Breast epithelium (tissue), 3 donors: Measurements from ENCODE around the gene GALNT10.

ENCODE experiments used
- CTCF ChIP-seq, 3 donors: fragments of 450-650 bp; IDR thresholded peaks; one replicate each; pipeline ENCODE4 v1.5.1; 2016 to 2017; ENCODE audit warnings: antibody characterized with exemption in 3 of 3, mild to moderate bottlenecking in 3 of 3, moderate library complexity in 3 of 3
- POLR2A ChIP-seq: fragments of 450-650 bp; IDR thresholded peaks from one replicate; pipeline ENCODE4 v1.6.1; 2016; ENCODE audit warnings: antibody characterized with exemption, mild to moderate bottlenecking, moderate library complexity

- no peak for TF ChIP-seq CTCF (IDR thresholded peaks at IDR 0.05)
- no peak for TF ChIP-seq POLR2A
These were observed 246.9 kb downstream of the GALNT10 start for GRCh38 chr5:154437281-154437965.
